ENCODE data around the gene KIF9. TPM values are rescaled to one million over a fixed set of nuclear protein-coding genes. Genes with fewer than 3 reads are reported as not detected.
"Not testable (repeated sequence)": the region's sequence is repeated elsewhere in the genome, so short reads cannot be mapped to it uniquely, and the experiment has no call there.

KIF9 gene
- total RNA-seq, 1 donor from 2014 or later, result 16.1 TPM

GRCh38 chr3:47293822-47294221, 11.2 kb upstream of the KIF9 start:
- no peak overlapping the region for H3K4me3 ChIP-seq (ENCODE audit: low read depth, low read length)
- DNase-seq (ENCODE audit: low read depth), result no peak
- TF ChIP-seq, protein P1, sequence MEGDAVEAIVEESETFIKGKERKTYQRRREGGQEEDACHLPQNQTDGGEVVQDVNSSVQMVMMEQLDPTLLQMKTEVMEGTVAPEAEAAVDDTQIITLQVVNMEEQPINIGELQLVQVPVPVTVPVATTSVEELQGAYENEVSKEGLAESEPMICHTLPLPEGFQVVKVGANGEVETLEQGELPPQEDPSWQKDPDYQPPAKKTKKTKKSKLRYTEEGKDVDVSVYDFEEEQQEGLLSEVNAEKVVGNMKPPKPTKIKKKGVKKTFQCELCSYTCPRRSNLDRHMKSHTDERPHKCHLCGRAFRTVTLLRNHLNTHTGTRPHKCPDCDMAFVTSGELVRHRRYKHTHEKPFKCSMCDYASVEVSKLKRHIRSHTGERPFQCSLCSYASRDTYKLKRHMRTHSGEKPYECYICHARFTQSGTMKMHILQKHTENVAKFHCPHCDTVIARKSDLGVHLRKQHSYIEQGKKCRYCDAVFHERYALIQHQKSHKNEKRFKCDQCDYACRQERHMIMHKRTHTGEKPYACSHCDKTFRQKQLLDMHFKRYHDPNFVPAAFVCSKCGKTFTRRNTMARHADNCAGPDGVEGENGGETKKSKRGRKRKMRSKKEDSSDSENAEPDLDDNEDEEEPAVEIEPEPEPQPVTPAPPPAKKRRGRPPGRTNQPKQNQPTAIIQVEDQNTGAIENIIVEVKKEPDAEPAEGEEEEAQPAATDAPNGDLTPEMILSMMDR (conservative IDR thresholded peaks at IDR 0.05; ENCODE audit: low read depth, low read length), result no peak

- H3K4me3 ChIP-seq (ENCODE audit: low read depth, low read length); DNase-seq (ENCODE audit: low read depth): not testable (repeated sequence)
Observed at GRCh38 chr3:47291754-47292420, 9.3 kb upstream of the KIF9 start.

GRCh38 chr3:47291158-47291753, 8.7 kb upstream of the KIF9 start:
- no peak for DNase-seq (ENCODE audit: low read depth)
- TF ChIP-seq, protein P1 (conservative IDR thresholded peaks at IDR 0.05; ENCODE audit: low read depth, low read length), result no peak
- no peak overlapping the region for H3K4me3 ChIP-seq (ENCODE audit: low read depth, low read length)

DNA sequence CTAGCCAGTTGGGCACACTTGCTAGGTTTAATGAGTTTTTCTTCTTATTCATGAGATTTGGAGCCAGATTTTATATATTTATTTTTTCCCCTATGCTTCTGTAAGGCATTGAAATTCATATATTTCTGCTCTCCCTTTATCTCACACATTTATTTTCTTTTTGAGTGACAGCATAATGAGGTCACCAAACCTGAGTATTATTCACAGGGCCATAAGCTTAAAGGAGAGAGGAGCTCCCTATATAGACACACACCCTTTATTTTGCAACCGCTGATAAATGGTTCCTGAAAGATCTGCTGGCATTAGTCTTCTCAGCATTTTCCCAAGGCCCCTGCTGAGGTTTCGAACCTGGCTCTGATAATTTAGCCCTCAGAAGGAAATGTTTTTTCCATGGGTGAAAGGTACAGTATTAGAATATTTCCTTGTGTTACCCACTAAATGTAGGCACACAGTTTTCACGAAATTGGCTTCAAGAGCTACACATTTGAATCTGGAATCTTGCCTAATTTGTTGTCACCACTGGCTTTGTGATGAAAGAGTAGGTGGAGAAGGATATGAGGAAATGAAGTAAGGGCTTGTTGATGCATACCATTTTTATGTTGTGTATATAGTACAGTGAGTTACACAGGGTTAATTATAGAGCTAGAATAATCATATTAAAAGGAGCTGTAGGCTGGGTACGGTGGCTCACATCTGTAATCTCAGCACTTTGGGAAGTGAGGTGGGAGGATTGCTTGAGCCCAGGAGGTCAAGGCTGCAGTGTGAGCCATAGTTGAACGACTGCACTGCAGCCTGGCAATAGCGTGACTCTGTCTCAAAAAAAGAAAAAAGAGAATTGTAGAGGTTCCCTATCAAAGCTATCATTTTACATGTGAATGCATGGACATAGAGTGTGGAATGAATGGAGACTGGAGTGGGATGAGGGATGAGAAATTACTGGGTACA, 6.6 kb upstream of the KIF9 start:
- DNase-seq (ENCODE audit: low read depth), result no peak
- no peak overlapping the region for H3K4me3 ChIP-seq (ENCODE audit: low read depth, low read length)
- TF ChIP-seq, protein P1 (conservative IDR thresholded peaks at IDR 0.05; ENCODE audit: low read depth, low read length), result no peak

GRCh38 chr3:47283591-47284364, 1.2 kb upstream of the KIF9 start:
- no peak for DNase-seq (ENCODE audit: low read depth)
- TF ChIP-seq, protein P1 (conservative IDR thresholded peaks at IDR 0.05; ENCODE audit: low read depth, low read length), result no peak
- H3K4me3 ChIP-seq (ENCODE audit: low read depth, low read length), result peak overlapping the region; percentile 73

- no peak for DNase-seq (ENCODE audit: low read depth)
- peak overlapping the region; percentile 73 for H3K4me3 ChIP-seq (ENCODE audit: low read depth, low read length)
- TF ChIP-seq, protein P1 (conservative IDR thresholded peaks at IDR 0.05; ENCODE audit: low read depth, low read length), result no peak
Observed at GRCh38 chr3:47283193-47283537, 566 bp upstream of the KIF9 start.

- H3K4me3 ChIP-seq (ENCODE audit: low read depth, low read length), result no peak overlapping the region
- no peak for DNase-seq (ENCODE audit: low read depth)
- TF ChIP-seq, protein P1 (conservative IDR thresholded peaks at IDR 0.05; ENCODE audit: low read depth, low read length), result no peak
Observed at GRCh38 chr3:47280519-47280918, 2.1 kb downstream of the KIF9 start.
